GM18499 (cell line): ENCODE data around the gene IQGAP2.

Source experiments
- ATAC-seq: cut with Tn5 transposase; IDR thresholded peaks from one replicate; pipeline ENCODE4 v1.9.1; 2021; ENCODE audit warnings: moderate number of reproducible peaks; ENCODE audit not compliant: insufficient read depth, unreplicated experiment

IQGAP2 gene

DNA sequence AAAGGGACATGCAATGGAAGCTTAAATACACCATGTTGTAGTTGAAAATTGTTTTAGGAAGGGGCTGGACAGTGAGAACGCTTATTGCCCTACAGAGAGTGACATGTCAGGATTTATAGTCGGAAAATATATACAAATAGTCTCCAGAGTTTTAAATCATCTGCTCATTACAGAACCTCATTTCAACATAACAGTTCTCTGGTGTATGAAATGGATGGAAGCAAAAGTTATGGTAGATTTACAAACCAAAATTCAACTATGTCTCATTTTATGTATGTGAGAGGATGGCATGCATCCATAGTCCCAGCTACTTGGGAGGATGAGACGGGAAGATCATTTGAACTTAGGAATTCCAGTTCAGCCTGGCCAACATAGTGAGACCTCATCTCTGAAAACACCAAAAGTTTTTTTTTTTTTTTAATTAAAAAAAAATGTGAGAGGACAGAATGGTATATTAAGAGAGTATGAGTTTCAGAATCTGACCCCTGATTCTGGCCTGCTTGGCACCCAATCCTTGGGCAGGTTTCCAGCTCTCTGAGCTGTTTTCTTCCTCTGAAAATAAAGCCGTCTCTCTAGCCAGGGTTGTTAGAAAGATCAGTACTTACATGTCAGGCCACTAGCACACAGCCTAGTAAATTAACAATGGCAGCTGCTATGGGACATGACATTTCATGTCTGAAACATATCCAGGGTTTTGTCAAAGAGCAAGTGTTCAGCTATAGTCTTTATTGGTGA lies 40.1 kb downstream of the IQGAP2 start:
- ATAC-seq, result no peak

- ATAC-seq, result no peak
Measured at GRCh38 chr5:76445063-76445462, 42.0 kb downstream of the IQGAP2 start.

GRCh38 chr5:76445830-76446229 lies 42.7 kb downstream of the IQGAP2 start:
- ATAC-seq, result no peak

DNA sequence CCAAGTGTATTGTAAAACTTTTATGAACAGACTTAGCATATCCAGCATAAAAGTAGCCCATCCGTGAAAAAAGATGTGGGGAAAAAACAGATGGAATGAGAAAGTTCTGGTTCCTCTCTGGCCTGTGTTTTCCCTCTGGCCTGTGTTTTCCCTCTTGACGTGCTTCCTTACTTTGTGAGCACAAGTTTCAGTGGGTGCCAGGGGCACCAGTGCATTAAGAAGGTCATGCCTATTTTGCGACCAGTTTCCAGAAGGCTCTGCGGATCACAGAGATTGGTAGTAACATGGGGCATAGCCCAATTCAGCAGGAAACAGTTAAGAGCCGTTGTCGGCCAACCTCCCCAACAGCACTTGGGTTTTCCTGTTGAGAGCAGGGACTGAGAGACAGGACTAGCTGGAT lies 43.7 kb downstream of the IQGAP2 start:
- no peak for ATAC-seq

DNA sequence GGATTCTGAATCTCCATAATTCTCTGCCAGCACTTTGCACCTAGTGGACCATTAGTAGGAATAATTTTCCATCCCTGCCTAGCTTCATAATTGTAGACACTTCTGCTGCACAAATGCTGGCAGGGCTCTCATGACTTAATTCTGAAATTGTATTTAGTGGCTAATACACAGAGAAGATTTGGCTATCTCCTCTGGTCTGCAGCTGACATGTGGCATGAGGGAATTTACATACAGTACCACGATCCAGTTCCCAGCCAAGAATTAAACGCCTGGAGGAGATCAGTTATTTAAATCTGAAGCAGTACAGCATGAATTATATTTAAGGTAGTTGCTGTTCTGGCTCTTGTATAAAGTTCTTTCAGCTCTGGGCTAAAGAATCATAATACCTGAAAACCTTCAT lies 46.5 kb downstream of the IQGAP2 start:
- no peak for ATAC-seq

DNA sequence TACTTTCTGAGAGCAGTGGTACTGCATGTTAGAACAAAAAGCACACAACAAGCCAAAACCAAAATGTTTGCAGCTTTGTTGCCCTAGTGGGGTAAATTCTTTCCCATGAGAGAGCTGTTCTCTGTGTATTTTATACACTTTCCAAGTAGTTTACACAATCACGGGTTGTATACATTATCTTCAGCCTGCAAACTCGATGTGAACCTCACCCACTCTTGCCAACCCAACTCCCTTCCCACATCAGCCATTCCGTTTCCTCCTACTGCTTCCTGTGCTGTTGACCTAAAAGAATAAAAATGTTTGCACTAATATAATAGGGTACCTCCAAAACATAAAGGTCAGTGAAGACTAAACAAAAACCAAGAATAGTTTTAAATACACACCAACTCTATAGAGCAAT lies 47.0 kb downstream of the IQGAP2 start:
- no peak for ATAC-seq

DNA sequence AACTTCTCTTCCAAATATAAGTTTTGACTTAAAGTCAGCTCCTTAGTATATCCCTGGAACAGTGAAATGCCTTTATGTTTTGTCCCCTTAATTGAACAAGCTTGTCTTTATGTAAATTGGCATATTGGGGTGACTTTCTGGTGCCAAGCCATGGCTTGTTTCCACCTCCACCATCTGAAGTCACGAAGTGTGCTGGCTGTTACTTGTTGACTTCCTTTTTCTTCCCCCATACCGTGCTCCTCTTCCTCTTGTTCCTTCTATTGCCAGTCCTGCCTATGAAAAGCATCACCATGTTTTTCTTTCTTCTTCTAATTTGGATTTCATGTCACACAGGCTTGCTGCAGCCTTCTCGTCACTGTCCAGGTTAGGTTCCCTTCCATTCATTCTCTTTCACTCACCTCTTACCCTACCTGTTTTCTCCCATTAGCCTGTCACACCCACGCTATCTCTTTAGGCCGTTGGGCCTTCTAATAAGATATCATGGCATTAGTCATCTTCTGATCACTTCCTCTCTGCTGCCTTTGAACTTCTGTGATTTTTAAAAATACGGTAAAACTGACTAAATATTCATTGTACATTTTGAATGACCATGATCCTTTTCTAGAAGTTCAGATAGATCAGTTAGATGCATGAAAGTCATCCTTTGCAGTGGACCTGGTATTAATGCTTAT lies 48.1 kb downstream of the IQGAP2 start:
- no peak for ATAC-seq

- ATAC-seq, result no peak
Measured at GRCh38 chr5:76455531-76456133, 52.5 kb downstream of the IQGAP2 start.

- ATAC-seq, result no peak
Measured at GRCh38 chr5:76456258-76456657, 53.2 kb downstream of the IQGAP2 start.

DNA sequence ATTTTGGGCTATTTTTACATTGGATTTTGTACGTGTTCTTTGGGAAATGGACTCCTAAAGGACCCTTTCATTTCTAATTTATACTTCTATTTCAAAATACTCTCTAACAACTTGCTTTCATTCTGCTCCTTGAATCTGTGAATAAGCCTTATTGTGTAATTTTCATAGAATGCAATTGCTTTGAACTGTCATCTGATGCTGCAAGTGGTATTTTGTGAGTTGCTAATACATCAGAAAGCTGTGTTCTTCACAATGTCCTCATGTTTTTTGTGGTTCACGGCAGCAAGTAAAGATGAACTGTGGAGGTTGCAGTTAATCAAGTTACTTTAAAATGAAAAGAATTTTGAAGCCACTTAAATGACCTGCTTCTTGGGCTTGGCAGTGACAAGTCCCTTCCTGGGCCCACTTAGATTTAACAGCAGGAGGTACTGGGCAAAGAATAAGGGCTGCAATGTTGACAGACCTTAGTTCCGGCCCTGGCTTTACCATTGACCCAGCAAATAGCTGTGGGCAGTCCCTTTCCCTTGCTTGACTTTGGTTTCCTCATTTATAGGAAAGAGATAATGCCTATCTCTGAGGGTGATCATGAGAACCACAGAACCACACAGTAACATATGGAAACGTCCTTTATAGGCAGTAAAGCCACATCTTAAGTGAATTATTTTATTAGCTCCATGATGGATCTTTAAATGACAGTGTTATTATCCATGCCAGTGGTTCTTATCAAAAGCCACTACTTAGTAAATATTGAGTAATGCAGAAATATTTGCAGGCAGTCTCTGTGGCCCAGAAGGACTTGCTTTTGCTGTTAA lies 54.8 kb downstream of the IQGAP2 start:
- no peak for ATAC-seq

- no peak for ATAC-seq
Measured at GRCh38 chr5:76458486-76458830, 55.4 kb downstream of the IQGAP2 start.

DNA sequence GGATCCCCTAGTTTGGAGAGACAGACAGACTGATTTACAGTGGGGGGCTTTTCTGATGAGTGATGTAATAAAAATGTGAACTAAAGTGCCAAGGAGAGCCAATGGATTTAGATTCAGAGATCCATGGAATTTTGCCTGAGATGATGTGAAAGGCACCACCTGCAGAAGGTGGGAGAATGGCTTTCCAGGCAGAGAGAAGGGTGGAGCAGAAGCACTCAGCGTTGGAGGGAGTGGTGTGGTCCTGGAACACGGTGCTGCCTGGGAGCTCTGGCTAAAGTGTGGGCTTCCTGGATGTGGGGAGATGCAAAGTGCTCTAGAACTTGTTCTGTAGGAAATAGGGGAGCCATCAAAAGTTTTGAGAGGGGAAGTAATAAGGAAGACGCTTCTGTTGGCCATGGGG lies 57.0 kb downstream of the IQGAP2 start:
- ATAC-seq, result no peak

- ATAC-seq, result no peak
Measured at GRCh38 chr5:76462097-76462667, 59.1 kb downstream of the IQGAP2 start.

GRCh38 chr5:76467216-76467615 lies 64.1 kb downstream of the IQGAP2 start:
- no peak for ATAC-seq

GRCh38 chr5:76468635-76469425 lies 65.7 kb downstream of the IQGAP2 start:
- no peak for ATAC-seq

DNA sequence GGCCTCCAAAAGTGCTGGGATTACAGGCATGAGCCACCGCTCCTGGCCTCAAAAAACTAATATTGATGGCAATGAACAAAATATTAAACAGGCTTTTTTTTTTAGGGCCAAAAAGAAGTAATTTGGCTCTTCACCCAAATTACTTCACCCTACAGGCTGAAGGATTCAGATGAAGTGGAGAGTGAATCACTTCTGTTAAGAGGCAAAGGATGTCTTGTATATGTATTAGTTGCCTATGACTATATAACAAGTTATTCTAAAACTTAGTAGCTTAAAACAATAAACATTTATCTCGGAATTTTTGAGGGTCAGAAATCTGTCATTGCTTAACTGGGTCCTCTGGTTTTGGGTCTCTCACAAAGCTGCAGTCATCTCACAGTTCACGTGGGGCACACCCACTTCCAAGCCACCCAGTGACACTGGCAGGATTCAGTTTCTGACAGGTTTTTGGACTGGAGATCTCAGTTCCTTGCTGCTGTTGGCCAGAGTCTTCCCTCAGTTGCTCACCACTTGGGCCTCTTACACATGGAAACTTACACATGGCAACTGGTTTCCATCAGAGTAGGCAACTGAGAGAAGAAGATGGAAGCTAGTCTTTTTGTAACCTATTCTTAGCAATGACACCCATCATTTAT lies 66.7 kb downstream of the IQGAP2 start:
- ATAC-seq, result no peak

GRCh38 chr5:76470976-76471375 lies 67.9 kb downstream of the IQGAP2 start:
- ATAC-seq, result no peak

GRCh38 chr5:76471406-76471805 lies 68.3 kb downstream of the IQGAP2 start:
- no peak for ATAC-seq

- no peak for ATAC-seq
Measured at GRCh38 chr5:76471987-76472334, 68.9 kb downstream of the IQGAP2 start.
